ENCODE results near the gene RNASE3.
"Not testable (repeated sequence)": the region's sequence is repeated elsewhere in the genome, so short reads cannot be mapped to it uniquely, and the experiment has no call there.

DNA sequence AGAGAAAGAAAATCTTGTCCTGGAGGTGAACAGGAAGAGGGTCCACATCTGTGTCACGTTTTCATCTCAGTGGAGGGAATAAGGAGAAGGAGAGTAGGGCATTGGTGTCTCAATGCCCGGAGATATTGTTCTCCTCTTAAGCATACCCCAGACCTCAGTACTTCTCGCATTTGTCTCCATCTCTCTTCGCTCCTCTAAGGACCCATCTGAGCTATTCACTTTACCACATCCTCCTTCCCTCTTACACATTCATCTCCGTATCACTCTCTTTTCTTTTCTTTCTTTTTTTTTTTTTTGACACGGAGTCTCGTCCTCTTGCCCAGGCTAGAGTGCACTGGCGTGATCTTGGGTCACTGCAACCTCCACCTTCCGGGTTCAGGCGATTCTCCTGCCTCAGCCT, 8.4 kb upstream of the RNASE3 start:
- TF ChIP-seq, protein P1, sequence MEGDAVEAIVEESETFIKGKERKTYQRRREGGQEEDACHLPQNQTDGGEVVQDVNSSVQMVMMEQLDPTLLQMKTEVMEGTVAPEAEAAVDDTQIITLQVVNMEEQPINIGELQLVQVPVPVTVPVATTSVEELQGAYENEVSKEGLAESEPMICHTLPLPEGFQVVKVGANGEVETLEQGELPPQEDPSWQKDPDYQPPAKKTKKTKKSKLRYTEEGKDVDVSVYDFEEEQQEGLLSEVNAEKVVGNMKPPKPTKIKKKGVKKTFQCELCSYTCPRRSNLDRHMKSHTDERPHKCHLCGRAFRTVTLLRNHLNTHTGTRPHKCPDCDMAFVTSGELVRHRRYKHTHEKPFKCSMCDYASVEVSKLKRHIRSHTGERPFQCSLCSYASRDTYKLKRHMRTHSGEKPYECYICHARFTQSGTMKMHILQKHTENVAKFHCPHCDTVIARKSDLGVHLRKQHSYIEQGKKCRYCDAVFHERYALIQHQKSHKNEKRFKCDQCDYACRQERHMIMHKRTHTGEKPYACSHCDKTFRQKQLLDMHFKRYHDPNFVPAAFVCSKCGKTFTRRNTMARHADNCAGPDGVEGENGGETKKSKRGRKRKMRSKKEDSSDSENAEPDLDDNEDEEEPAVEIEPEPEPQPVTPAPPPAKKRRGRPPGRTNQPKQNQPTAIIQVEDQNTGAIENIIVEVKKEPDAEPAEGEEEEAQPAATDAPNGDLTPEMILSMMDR (IDR thresholded peaks at IDR 0.05): not testable (repeated sequence)
- not testable (repeated sequence) for TF ChIP-seq POLR2A (IDR thresholded peaks at IDR 0.05)

All from gastroesophageal sphincter (tissue), 3 donors.